GM21367 (cell line): ENCODE results near the gene DLGAP1.

ENCODE experiments used
- ATAC-seq: cut with Tn5 transposase; IDR thresholded peaks from one replicate; pipeline ENCODE4 v1.9.1; 2021; ENCODE audit not compliant: unreplicated experiment

Gene DLGAP1

DNA sequence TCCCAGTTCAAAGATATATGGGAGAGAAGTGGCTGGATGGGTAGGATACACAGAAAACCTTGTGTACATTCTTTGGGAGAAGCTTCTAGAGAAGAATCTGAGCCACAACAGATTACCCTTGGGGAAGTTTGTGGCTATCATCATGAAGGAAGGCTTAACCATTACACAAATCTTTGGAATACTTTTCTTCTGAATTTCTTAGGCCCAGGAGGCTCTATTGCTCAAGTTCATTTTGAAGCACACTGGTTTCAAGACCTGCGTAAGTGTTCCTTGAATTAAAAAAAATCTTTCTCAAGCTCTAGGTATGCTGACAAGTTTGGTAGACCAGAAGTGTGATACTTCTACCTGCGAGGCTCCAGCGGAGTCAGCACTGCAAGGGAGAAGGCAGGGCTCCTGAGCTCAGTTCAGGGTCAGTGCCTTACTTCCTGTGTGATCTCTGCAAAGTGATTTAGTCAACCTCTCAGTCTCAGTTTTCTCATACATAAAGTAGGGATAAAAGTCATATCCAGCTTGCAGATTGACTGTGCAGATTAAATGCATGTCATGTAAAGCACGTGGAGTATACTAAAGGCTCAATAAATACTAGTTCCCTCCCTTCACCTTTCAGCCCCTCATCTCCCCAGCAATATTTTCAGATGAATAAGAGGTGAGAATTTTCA lies 438.6 kb downstream of the DLGAP1 start:
- ATAC-seq, result no peak

DNA sequence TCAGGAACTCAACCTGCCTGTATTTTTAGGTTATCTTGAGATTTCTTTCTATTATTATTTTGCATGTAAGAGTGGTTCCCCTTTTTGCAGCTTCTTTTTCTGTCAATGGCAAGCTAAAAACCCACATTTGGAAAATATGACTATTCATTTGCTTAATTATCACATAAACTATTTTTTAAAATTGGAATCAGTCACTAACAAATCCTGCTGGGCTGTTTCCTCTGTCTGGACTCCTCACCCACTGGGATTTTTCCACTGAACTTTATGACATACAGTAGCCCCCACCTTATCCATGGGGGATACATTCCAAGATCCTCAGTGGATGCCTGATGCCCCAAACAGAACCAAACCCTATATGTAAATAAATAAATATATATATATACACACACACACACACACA lies 447.3 kb downstream of the DLGAP1 start:
- no peak for ATAC-seq

DNA sequence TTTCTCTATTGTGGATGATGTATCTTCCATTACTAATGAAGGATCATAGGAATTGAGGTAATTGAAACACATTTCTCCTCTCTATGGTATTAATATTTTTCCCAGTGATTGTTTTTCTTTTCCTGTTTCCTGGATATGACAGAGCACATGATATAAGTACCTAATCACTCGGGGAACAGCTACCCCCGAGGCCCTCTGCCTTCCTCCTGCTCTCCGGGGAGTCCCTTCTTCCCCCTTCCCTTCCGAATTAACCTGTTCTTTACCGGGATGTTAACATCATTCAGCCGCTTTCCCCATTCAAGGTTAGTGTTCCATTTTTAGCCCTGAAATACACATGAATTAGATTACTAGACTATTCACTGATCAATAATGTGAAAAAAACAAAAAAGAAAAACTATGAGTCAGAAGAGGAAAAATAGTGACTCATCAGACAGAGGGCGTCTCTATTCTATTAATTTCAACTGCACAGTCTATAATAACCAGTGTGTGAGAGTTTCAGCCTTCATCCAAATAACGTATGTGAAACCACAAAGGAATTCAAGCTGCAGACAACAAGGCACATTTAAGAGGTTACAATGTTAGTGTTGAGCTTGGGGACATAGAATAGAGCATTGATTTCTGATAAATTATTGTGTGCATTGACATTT lies 450.8 kb downstream of the DLGAP1 start:
- no peak for ATAC-seq

DNA sequence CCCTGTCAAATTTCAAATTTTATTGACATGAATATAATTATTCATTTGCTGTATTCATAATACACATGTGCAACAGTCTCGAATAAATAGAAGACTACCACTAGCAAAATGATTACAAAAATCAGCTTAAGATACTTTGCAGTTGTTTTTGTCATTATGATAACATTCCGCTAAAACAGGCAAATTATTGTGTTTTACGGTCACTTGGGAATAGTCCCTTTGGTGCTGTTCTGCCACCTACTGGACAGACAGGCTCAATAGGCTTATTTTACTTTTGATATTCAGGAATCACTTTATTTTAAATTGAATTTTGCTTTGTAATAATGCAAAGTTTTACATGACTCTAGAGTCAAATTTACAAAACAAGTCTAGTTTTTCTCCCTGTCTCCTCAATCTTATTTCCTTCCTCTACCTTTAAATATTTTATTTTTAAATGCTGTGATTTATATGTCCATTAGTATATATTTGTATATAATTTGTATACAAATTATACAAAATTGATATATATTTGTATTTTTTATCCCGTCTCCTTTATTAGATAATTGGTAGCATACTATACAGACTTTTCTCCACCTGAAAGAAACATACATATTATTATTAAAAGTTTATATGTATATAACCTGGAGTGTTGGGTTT lies 456.3 kb downstream of the DLGAP1 start:
- no peak for ATAC-seq

DNA sequence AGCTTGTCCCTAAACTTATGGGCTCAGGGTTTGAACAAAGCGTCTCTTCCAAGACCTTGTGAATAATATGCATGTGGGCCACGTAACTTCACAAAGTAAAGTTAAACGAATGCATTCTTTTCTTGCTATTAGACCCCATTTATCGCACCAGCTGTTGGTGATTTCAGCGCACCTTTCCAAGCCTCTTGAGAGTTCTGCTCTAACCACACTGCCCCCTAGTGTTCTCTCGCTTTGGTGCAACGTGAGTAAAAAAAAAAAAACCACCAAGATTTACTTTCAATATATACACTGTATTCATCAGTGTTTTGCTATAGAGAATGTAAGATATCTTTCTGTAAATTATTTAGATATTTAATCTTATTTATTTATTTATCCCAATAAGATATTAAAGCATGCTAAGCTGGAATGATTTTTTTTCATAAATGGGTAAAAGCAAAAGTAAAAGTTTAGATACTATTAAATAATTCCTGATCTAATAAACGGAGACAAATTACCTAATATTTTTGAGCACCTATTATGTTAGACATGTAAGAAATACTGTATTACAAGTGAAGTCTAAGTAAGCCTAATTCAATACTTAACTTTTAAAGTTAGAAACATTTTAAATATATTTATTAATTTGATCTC lies 459.5 kb downstream of the DLGAP1 start:
- peak; percentile 62 for ATAC-seq

DNA sequence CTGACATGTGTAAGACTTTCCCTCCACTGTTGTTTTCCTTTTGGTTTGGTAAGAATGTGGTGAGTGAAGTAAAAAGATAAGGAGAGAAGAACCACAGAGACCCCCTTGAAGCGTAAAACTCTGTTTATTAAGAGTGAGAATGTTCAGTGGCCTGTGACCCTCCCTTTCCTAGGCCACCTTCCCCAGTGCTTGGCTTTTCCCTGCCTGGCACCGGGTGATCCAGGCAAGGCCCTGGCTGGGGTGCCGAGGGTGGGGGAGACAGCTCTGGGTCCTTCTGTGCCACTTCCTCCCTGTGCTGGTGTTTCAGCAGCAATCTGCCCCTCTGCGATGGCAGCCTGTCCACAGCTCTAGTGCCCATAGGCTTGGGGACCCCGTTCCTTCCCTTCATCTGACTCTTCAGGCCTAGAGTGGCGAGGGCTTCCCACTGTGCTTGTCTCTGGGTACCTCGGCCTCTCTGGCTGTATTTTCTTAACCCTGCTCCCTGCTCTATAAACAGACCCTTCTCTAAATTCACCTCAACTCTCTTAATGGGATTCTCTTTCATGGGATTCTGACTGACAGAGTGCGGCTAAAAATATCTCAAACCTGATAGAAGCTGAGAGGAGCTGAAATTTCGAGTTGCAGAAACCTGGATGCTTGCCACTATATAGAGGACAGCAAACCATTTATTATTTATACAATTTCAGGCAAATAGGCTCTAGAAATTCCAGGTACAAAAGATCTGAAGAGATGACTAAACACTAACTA lies 461.0 kb downstream of the DLGAP1 start:
- ATAC-seq, result no peak

DNA sequence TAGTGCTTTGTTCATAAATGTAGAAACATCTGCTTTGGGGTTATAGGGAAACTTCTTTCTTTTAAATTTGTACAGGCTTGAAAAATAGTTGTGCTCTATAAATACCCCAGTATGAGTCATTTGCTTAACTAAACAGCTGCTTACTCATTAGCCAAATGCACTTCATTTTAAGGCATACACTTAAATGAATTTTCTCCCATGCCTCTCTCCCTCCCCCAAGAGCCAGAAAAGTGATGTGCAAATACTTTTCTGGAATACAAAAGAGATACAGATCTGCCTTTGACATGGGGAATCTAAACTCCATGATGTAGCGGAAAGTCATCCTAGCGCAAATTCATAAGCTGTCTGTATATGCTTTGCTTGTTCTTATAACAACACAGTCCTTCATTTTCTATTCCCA lies 469.4 kb downstream of the DLGAP1 start:
- no peak for ATAC-seq

DNA sequence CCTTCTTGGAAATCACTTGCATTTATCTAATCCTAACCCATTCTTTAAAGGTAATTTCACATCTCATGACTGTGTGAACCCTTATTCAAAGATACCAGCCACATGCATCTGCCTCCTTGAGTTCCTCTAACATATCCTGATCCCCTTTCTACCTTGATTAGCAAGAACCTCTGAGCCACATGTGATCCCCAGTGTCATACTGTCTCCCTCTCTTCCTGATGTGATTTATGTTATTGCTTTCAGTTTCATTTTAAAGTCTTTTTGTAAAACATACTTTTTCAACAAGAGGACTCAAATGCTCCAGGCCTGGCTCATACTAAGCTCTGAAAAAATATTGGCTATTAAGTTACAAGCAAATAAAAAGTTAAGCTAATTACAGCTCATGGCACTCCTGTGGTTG lies 470.1 kb downstream of the DLGAP1 start:
- no peak for ATAC-seq

DNA sequence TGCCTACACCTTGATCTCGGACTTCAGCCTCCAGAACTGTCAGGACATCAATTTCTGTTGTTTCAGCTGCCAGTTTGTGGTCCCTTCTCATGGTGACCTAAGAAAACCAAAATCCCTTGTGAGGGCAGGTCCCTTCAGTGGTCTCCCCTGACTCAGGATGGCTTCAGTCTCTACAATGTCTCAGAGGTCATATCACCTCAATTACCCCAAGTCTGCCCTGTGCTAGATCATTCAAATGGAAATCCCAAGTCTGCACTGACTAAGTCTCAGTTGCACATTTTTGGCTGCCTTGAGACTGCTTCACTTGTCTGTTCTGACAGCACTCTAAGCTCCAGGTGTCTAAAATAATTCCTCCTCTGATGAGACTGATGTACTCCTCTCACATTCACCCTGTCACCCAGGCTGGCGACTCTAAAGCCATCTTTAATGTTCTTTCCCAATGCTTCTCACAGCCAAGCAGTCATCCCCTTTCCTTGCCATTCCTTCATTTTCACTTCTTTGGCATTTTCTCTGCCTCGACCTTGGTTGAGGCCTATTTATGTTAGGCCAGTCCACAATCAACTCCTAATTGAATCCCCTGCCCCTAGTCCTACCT lies 470.8 kb downstream of the DLGAP1 start:
- no peak for ATAC-seq

DNA sequence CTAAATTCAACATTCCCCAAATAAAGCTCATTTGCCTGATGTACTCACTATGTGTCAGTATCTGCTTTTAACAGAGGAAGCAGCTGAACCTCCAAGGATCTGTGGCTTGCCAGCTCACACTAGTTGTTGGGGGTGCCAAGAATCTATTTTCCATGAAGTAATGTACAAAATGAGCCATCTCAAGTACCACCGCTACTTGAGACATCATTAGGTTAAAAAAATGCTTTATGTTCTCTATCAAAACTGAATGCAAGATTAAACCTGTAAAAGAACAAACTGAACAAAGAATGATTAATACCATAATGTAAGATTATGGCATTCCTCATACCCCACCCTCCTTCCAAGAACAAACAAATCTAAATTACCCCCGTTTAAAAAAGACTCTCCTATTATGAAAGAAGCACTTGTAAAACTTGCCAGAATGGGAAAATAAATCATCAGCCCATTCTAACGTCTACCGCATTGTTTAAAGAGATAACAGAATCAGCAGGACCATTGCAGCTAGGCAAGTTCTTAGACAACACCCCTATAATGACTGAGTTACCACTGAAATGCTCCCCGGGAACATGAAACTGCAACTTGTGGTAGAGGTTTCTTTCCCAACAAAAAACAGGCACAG lies 471.6 kb downstream of the DLGAP1 start:
- no peak for ATAC-seq

DNA sequence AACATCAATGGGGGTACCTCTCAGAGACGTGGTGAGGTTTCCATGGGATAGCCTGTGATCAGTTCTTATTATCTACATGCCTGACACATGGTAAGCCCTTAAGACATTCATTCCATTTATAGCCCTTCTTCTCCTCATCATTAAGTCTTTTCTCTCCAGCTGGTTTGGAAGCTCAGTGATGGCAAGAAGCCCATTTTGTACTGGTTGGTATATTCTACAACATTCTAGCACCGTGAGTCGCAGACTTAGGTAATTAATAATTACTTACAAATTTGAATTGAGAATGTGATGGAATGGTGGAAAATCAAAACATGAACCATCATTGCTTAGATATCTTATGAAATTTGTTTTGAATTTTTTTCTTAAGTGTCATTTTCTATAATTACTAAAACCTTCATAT lies 472.6 kb downstream of the DLGAP1 start:
- no peak for ATAC-seq

DNA sequence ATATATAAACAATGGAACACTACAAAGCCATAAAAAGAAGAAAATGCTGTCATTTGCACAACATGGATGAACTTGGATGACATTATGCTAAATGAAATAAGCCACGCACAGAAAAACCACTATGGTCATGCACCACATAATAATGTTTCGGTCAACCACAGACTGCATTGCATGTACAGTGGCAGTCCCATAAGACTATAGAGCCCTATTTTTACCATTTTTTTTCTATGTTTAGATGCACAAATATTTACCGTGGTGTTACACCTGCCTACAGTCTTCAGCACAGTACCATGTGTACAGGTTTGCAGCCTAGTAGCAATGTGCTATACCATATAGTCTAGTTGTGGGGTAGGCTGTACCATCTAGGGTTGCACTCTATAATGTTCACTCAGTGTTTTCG lies 476.1 kb downstream of the DLGAP1 start:
- ATAC-seq, result no peak

DNA sequence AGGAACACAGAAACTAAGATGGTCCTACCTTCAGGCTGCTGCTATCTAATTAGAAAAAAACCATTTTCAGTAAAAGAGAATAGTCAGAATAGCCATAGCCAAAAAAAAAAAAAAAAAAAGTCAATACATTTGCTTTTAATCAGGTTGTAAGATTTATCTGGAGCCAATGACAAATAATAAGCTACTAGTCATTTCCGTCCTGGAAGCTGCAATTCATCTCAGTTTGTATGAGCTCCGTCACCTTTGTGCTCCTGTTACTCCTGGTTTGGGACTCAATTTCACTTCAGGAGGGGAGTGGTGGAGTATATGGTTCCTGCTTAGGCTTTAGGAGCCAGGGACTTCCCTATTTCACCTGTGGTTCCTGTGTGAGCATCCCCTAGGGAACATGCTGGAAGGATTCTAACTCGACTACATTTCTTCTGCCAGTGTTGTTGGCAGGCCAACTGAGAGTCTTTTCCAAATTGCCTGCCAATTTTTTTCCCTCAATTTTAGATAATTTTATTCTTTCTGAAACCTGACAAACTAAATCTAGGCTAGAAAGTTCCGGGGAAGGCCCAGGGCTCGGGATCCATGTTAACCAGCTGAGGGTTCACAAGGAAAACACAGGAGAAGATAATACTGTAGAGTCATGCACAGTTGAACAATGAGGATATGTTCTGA lies 481.8 kb downstream of the DLGAP1 start:
- no peak for ATAC-seq

DNA sequence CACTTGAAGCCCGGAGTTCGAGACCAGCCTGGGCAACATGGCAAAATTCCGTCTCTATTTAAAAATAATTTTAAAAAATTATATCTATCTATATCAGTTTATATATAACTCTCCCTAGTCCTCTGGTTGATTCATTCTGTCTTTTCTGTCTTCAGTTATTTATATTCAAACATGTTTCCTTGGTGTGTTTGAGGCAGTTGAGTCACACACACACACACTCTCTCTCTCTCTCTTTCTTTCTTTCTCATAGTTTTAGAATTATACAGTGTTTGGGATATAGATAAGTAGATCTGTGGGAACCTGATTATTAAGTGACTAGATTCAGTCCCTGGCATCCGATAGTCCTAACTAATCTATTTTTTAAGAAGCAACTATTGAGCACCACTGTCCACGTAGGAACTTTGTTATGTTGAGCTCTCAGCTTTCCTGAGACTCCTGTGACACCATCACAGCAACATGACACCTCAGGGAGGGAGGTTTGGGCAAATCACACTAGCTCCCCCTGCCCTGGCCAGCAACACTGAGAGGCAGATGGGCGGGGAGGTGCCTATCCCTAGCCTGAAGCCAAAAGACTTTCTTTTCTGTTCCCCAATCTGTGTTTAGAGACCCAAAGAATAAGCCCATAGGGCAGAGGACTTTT lies 482.7 kb downstream of the DLGAP1 start:
- ATAC-seq, result no peak

DNA sequence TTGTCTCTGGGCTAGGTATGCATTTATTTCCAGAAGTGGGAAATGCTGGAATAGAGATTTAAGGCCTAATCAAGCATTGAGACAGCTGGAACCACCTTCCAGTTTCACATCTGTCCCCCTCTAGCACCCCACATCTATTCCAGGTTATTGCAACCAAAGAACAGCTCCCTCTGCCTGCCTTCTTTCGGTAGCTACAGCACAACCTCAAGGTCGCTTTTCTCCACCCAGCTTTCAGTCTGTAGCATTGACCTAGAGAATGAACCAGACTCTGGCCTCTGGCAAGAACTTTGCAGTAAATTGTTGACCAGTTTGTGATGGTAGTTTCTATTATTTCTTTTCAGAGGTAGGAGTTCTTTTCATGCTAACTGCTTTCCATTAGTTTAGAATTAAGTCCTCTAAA lies 484.2 kb downstream of the DLGAP1 start:
- ATAC-seq, result no peak

DNA sequence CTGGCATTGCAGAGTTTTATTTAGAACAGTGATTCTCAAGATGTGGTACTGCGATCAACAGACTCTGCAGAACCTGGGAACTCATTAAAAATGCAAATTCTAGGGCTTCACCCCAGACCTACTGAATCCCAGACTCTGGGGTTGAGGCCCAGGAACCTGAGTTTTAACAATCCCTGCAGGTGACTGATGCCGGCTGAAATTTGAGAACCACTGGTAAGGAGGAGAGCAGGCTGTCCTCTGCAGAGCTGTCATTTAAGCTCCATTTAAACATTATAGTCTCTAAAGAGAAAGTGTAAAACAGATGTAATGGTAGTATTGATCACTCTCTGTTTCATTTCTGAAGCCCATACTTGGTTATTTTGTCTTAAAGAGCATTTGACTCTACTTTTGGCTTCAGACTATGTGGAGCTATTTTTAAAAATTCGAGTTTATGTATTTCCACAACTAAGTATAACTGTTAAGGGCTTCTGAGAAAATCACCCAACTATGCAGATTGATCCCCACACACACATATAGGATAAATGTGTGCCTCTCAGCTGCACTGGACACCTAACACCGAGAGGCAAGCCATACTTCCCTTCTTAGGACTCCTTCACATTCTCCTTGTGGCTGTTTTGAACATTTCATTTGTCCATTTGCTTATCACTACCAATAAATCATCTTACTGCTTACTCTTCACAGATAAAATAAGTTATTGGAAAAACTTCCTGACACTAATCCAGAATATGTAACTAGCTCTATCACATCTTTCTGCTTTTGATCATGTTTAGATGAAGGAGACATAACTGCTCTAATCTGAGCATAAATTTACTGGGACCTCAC lies 487.5 kb downstream of the DLGAP1 start:
- ATAC-seq, result no peak

DNA sequence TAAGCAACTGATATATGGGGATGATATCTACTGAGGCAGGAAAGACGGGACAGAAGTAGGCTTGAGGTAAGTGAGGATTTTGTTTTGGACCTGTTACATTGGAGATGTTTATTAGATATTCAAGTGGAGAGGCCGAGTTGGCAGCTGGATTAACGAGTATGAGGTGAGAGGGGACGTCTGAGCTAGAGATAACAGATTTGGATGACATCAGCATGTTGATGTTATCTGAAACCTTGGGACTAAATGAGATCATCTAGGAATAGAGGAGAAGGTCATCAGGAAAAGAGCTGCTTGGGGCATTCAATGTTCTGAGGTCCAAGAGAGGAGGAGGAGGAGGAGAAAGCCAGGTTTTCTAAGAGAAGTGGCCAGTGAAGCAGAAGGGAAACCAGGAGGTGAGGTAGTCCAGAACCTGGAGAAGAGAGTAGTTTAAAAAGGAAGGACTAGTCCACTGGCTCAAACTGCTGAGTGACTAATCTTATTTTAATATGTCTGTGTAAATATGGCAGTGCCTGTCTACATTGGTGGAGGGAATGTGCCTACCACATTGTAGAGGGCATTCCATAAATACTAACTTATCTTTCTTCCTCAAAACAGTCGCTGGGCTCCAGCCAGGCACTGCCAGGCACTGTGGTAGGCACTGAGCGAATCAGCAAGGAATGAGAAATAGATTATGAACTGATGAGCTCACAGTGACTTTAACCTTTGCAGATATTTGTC lies 488.3 kb downstream of the DLGAP1 start:
- ATAC-seq, result no peak

DNA sequence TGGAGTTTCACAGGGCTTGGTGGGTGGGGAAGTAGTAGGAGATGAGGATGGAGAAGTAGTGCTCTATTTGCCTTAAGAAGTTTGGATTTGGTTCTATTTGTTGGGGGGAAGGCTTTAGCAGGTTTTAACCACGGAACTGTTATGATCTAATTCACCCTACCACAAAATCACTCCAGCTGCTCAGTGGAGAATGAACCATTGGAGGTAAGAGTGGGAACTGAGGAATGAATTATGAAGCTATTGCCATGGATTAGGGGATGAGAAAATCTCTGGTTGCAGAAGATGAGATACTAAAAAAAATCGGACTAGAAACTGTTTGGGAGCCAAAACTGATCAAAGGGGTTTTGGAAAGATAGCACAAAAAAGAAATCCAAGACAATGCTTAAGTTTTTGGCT lies 488.9 kb downstream of the DLGAP1 start:
- ATAC-seq, result no peak
